GM23248 (cell line): Measurements from ENCODE around the gene GOLT1A. TPM values are rescaled to one million over a fixed set of nuclear protein-coding genes. Genes with fewer than 3 reads are reported as not detected.

Experiments used
- DNase-seq: peaks from one replicate; pipeline ENCODE4 v3.0.0-alpha.2; 2015
- H2AFZ ChIP-seq: fragments of 200-600 bp; sonication (generic); 2 replicates; pipeline ENCODE4 v1.6.1; 2016; ENCODE audit warnings: antibody characterized with exemption
- H3F3A ChIP-seq: fragments of 200-600 bp; sonication (generic); 2 replicates; pipeline ENCODE4 v1.6.1; 2016; ENCODE audit warnings: mild to moderate bottlenecking, antibody characterized with exemption, mixed run types; ENCODE audit not compliant: insufficient read depth
- H3K27ac ChIP-seq: fragments of 200-600 bp; sonication (generic); 2 replicates; pipeline ENCODE4 v1.5.1; 2016; ENCODE audit warnings: mild to moderate bottlenecking
- H3K27me3 ChIP-seq: fragments of 200-600 bp; sonication (generic); replicated peaks from 2 replicates; pipeline ENCODE4 v1.6.1; 2016; ENCODE audit warnings: mild to moderate bottlenecking; ENCODE audit not compliant: insufficient read depth
- H3K36me3 ChIP-seq: fragments of 200-600 bp; sonication (generic); 2 replicates; pipeline ENCODE4 v1.6.1; 2016; ENCODE audit warnings: low read depth, mild to moderate bottlenecking
- H3K4me1 ChIP-seq: fragments of 200-600 bp; sonication (generic); 2 replicates; pipeline ENCODE4 v1.6.1; 2016; ENCODE audit warnings: mild to moderate bottlenecking; ENCODE audit not compliant: insufficient read depth
- H3K4me2 ChIP-seq: fragments of 200-600 bp; sonication (generic); one replicate; pipeline ENCODE4 v1.6.1; 2016; ENCODE audit warnings: mild to moderate bottlenecking; ENCODE audit not compliant: unreplicated experiment
- H3K4me3 ChIP-seq: fragments of 200-600 bp; sonication (generic); 2 replicates; pipeline ENCODE4 v1.5.1; 2016; ENCODE audit warnings: mild to moderate bottlenecking
- H3K79me2 ChIP-seq: fragments of 200-600 bp; sonication (generic); 2 replicates; pipeline ENCODE4 v1.6.1; 2016; ENCODE audit warnings: mild to moderate bottlenecking; ENCODE audit not compliant: insufficient read depth
- H3K9ac ChIP-seq: fragments of 200-600 bp; sonication (generic); 2 replicates; pipeline ENCODE4 v1.6.1; 2016; ENCODE audit warnings: mild to moderate bottlenecking
- H3K9me2 ChIP-seq: fragments of 200-600 bp; sonication (generic); 2 replicates; pipeline ENCODE4 v1.6.1; 2016; ENCODE audit warnings: mixed run types, mild to moderate bottlenecking, moderate library complexity; ENCODE audit not compliant: insufficient read depth
- H3K9me3 ChIP-seq: fragments of 200-600 bp; sonication (generic); one replicate; pipeline ENCODE4 v1.6.1; 2017; ENCODE audit warnings: low read depth
- H4K20me1 ChIP-seq: fragments of 200-600 bp; sonication (generic); 2 replicates; pipeline ENCODE4 v1.6.0; 2016; ENCODE audit not compliant: insufficient read depth
- EZH2 ChIP-seq: fragments of 200-600 bp; sonication (generic); IDR thresholded peaks from 2 replicates; pipeline ENCODE4 v1.6.1; 2018; ENCODE audit warnings: antibody characterized with exemption, mild to moderate bottlenecking; ENCODE audit not compliant: insufficient read depth, poor library complexity, severe bottlenecking
- EZH2phosphoT487 ChIP-seq: fragments of 200-600 bp; sonication (generic); IDR thresholded peaks from 2 replicates; pipeline ENCODE4 v1.6.1; 2018; ENCODE audit warnings: antibody characterized with exemption, moderate library complexity, mild to moderate bottlenecking, low read depth; ENCODE audit not compliant: insufficient read depth
- WGBS, 2 experiments: methylation state at CpG; one replicate each; pipeline ENCODE4 v1.1.6; 2015 to 2017; ENCODE audit warnings: low lambda C conversion rate in 2 of 2, low coverage in 1 of 2; ENCODE audit errors: missing lambda C conversion rate in 2 of 2; 5-methylcytosine and 5-hydroxymethylcytosine counted together
- in situ Hi-C: fragments of 300-500 bp; cut with MboI; formaldehyde crosslinking; loops from 2 replicates; pipeline ENCODE4 v1.15.0; 2020
- polyA plus RNA-seq: library from polyadenylated mRNA; unstranded; fragments of >200 nt; fragmentation: Nextera tagmentation; extraction: Ambion mirVana; gene quantifications from 2 replicates; pipeline ENCODE4 v1.2.1, GENCODE V29; 2016
- total RNA-seq: library from RNA; depleted of rRNA; stranded (reverse); fragments of >200 nt; shearing (Covaris generic); gene quantifications from 2 replicates; pipeline ENCODE4 v1.2.3, GENCODE V29; 2014

Gene GOLT1A
- total and polyA plus RNA-seq, 2 experiments from 2014 or later: not detected

- Histone ChIP-seq H3K4me2 (no peak overlapping the region), H3K36me3 (no peaks in the 10 kb centered on the region), H3K27ac (no peak overlapping the region), H2AFZ (no peak overlapping the region), H3F3A (peaks cover 5% of the 10 kb centered on the region; the same call in 1 of the 2 replicates), H3K9me2 (no peaks in the 10 kb centered on the region), H3K4me3 (no peak overlapping the region), H3K79me2 (no peaks in the 10 kb centered on the region), H3K27me3 (no peaks in the 10 kb centered on the region), H3K4me1 (no peaks in the 10 kb centered on the region), H3K9ac (no peak overlapping the region), H4K20me1 (no peaks in the 10 kb centered on the region), H3K9me3 (no peaks in the 10 kb centered on the region)
- WGBS, 2 experiments: 57 to 58% methylated on average over 10 of the region's 10 CpGs
- TF ChIP-seq EZH2: no peak
- TF ChIP-seq EZH2phosphoT487: no peak
- peak; percentile 18 for DNase-seq
- in situ Hi-C loops: no loop called here
These were observed 6.3 kb upstream of the GOLT1A start for GRCh38 chr1:204219971-204220616.

- Histone ChIP-seq H3F3A (no peaks in the 10 kb centered on the region), H3K9me3 (no peaks in the 10 kb centered on the region), H3K36me3 (no peaks in the 10 kb centered on the region), H3K4me1 (no peaks in the 10 kb centered on the region), H3K9me2 (no peaks in the 10 kb centered on the region), H3K27ac (no peak overlapping the region), H3K27me3 (no peaks in the 10 kb centered on the region), H3K4me3 (no peak overlapping the region), H2AFZ (no peak overlapping the region), H3K79me2 (no peaks in the 10 kb centered on the region), H3K9ac (no peak overlapping the region), H4K20me1 (no peaks in the 10 kb centered on the region), H3K4me2 (no peak overlapping the region)
- WGBS, 2 experiments: 72 to 85% methylated on average over 2 of the region's 2 CpGs
- no peak for TF ChIP-seq EZH2phosphoT487
- no peak for TF ChIP-seq EZH2
- in situ Hi-C loops: no loop called here
- no peak for DNase-seq
These were observed 4.8 kb upstream of the GOLT1A start for GRCh38 chr1:204218552-204218951.

GRCh38 chr1:204217648-204218000 is 3.8 kb upstream of the GOLT1A start:
- Histone ChIP-seq H3K9me3 (no peaks in the 10 kb centered on the region), H3K4me2 (no peak overlapping the region), H3K79me2 (no peaks in the 10 kb centered on the region), H3K27me3 (no peaks in the 10 kb centered on the region), H3K36me3 (no peaks in the 10 kb centered on the region), H4K20me1 (no peaks in the 10 kb centered on the region), H3K9me2 (no peaks in the 10 kb centered on the region), H3K9ac (no peak overlapping the region), H2AFZ (no peak overlapping the region), H3F3A (no peaks in the 10 kb centered on the region), H3K4me1 (no peaks in the 10 kb centered on the region), H3K27ac (no peak overlapping the region), H3K4me3 (no peak overlapping the region)
- no peak for TF ChIP-seq EZH2
- no peak for TF ChIP-seq EZH2phosphoT487
- in situ Hi-C loops: no loop called here
- 66 to 85% methylated on average over 4 of the region's 4 CpGs for WGBS, 2 experiments
- DNase-seq: no peak

- 72 to 74% methylated on average over 11 of the region's 11 CpGs for WGBS, 2 experiments
- no peaks in the 10 kb centered on the region for H3K79me2 ChIP-seq
- H2AFZ ChIP-seq: no peak overlapping the region
- no peaks in the 10 kb centered on the region for H3K27me3 ChIP-seq
- no peak overlapping the region for H3K4me3 ChIP-seq
- no peaks in the 10 kb centered on the region for H3K9me3 ChIP-seq
- H3F3A ChIP-seq: no peaks in the 10 kb centered on the region
- H3K9me2 ChIP-seq: no peaks in the 10 kb centered on the region
- no peak overlapping the region for H3K27ac ChIP-seq
- H3K4me1 ChIP-seq: no peaks in the 10 kb centered on the region
- no peaks in the 10 kb centered on the region for H4K20me1 ChIP-seq
- no peak for TF ChIP-seq EZH2phosphoT487
- no peak for TF ChIP-seq EZH2
- no peaks in the 10 kb centered on the region for H3K36me3 ChIP-seq
- in situ Hi-C loops: no loop called here
- H3K9ac ChIP-seq: no peak overlapping the region
- no peak overlapping the region for H3K4me2 ChIP-seq
- DNase-seq: no peak
These were observed 3.3 kb upstream of the GOLT1A start for GRCh38 chr1:204216880-204217647.
